UCSD-AML1 (cell line): ENCODE results near the gene IVNS1ABP.
"Not testable (repeated sequence)": the region's sequence is repeated elsewhere in the genome, so short reads cannot be mapped to it uniquely, and the experiment has no call there.

Experiments
- DNase-seq: peaks from one replicate; lab custom pipeline; 2025; ENCODE audit not compliant: unreplicated experiment; lab: John Stamatoyannopoulos, UW

The IVNS1ABP gene

DNA sequence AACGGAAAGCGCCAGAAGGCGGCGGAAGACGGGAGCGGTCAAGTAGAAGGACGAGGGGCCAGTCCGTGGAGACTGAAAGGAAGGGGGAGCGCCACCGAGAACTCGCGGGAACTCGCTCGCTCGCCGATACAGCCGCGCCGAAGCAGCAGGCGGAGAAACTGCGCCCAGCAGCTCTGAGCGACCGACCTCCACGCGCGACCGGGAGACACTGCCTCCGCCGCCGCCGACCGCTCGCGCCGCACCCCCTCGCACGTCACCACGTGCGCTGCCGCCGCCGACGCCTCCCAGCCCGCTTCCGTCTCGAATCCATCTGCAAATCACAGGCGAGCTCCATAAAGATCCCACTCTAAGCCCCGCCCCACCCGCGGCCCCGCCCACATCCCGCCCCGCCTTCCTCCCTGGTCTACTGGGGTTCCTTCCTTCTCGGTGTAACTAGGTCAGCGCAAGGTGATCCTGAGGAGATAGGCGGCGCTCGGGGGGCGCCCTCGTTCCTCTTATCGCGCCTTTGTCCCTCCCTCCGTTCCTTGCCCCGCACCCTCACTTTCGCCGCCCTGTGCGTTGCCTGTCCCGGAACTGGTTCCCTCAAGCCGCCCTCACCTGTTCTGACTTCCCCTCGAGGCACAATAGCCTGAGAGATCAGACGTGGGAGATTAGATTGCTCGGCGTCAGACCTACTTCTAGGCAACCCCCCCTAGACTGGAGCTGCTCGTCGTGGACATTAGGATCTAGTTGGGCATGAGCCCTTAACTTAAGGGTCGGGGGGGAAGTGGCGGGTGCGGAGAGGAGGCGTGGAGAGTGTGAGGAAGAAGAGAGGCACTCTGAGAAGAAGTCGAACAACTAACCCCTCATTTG, at the start of gene IVNS1ABP:
Gene IVNS1ABP, minus strand, starts transcription at position 210 of the 852 bp plus-strand sequence. CDS start 7,750 bp downstream, outside the sequence.
- DNase-seq: peak; percentile 96

DNA sequence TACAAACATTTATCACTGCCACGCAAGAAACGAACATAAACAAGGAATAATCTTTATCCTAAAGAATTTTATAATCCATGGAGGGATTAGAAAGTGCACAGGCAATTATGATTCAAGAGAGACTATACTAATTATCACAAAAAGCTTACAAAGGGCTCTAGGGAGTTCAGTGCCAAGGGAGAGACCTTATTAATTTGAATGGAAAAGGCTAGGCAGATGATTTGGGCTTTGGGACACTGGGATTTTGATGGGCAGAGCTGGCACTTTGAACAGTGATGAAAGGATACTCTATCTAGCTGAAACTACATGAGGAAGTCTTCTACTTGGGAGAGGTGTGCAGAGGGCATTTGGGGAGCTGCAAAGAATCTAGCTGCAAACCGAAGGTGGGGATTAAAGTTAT, 48.9 kb upstream of the IVNS1ABP start:
- DNase-seq: no peak

DNA sequence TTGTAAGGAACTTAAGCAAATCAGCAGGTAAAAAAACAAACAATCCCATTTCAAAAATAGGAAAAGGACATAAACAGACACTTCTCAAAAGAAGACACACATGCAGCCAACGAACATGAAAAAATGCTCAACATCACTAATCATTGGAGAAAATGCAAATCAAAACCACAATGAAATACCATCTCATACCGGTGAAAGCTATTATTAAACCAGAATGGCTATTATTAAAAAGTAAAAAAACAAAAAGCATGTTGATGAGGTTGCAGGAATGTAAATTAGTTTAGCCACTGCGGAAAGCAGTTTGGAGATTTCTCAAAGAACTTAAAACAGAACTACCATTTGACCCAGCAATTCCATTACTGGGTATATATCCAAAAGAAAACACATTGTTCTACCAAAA, 47.5 kb upstream of the IVNS1ABP start:
- not testable (repeated sequence) for DNase-seq

DNA sequence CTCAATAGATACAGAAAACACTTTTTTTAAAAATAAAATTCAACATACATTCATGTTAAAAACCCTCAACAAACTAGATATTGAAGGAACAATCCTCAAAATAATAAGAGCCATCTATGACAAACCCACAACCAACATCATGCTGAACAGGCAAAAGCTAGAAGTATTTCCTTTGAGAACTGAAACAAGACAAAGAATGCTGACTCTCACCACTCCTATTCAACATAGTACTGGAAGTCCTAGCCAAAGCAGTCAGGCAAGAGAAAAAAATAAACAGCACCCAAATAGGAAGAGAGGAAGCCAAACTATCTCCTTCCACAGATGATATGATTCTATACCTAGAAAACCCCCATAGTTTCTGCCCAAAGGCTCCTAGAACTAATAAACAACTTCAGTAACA, 46.2 kb upstream of the IVNS1ABP start:
- no peak for DNase-seq

DNA sequence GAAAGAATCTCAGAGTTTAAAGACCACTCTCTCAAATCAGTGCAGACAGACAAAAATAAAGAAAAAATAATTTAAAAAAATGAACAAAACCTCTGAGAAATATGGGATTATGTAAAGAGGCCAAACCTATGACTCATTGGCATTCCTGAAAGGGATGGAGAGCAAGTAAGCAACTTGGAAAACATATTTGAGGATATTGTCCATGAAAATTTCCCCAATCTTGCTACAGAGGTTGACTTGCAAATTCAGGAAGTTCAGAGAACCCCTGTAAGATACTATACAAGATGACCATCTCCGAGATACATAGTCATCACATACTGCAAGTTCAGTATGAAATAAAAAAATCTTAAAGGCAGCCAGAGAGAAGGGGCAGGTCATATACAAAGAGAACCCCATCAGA, 43.7 kb upstream of the IVNS1ABP start:
- no peak for DNase-seq

DNA sequence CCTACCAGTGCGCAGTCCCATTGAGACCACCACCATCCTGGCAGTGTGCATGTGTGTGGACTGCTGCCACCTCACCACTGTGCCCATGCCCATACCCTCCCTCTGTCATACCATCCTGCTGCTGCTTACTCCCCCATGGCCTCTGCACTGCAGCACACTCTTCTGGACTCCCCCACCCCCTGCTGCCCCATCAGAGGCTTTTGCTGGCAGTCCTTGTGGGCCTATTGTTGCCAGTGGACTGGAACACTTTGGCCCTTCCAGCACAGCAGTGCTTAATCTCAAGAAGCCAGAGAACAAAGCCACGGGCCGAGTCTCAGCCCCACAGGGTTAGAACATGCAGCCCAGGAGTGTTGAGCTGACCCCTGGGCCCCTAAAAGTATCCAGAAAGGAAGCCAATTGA, 41.9 kb upstream of the IVNS1ABP start:
- no peak for DNase-seq

DNA sequence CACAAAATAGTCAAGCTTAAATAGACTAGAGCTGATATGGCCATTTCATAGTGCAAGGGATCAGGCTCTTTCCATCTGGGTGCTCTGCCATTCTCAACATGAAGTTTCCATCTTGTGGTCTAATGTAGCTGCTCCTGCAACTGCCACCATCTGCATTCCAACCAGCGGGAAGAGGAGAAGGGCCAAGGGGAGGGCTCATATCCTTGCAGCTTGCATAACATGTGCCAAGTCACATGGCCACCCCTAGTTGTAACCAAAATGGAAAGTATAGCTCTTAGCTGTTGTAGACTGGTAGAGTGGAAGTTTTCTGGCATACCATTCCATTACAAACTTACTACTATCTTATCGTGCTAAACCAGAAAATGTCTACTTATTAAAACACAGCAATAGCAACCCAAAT, 38.9 kb upstream of the IVNS1ABP start:
- no peak for DNase-seq

DNA sequence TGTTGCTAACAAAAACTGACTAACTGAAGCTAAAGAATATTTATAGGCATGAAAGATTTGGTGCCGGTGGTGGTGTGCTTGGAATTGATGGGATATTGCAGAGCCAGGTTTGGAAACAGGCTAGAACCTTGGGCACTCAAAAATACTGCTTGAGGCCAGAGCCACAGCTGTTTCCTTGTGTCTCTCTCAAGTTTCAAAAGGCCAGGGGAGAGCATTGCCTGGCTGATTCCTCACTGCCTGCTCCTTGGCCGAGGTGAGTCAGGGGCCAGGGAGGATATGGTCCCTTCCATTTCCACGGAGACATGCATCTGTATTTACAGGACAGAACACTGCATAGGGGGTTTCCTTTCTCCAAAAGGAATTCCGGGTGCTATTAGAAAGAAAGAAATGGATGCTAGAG, 36.1 kb upstream of the IVNS1ABP start:
- no peak for DNase-seq

DNA sequence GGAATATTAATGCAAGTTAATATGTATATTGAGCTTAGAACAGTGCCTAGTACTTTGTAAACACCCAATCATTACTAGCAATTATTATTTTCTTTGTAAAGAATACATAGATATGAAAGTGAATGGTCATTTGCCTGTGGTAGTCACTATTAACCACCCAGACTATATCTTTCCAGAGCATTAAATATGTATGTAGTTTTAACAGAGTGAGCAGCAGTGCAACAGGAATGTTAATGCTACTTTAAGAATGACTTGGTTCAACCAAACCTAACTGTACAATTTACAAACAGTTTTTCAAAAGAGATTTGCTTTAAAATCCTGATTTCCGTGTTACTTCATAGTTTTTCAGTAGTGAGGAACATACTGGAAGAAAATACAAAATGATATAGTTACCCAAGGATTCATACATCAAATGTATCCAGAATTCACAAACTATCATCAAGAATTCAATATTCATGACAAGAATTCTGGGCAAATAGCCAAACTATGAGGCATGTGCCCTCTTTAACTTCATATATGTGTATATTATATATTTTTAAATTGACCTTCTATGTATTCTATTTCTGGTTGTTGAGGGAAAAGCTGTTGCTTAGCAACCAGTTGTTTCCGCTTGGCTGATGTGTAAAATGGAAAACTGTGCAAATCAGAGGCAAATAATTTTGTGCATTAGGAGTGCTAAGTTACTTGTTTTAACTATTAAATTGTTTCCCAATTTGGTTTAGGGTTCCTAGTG, 34.9 kb upstream of the IVNS1ABP start:
- DNase-seq: no peak

DNA sequence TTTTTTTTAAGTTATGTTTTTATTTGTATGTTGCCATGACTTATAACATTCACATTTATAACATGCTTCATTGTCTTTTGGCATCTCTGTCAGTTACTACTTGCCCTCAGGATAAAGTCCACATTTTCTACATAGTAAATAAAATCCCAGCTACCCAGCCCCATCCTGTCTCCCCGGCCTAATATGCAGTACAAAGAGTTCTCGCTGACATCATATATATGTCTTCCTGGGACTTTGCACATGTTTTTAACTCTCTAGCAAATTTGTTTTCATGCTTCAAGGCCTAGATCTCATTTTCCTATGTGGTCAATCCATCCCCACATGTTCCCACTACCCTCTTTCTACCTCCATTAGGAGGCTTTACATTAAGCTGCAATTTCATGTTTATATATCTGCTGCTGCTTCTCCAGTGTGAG, 33.0 kb upstream of the IVNS1ABP start:
- no peak for DNase-seq

DNA sequence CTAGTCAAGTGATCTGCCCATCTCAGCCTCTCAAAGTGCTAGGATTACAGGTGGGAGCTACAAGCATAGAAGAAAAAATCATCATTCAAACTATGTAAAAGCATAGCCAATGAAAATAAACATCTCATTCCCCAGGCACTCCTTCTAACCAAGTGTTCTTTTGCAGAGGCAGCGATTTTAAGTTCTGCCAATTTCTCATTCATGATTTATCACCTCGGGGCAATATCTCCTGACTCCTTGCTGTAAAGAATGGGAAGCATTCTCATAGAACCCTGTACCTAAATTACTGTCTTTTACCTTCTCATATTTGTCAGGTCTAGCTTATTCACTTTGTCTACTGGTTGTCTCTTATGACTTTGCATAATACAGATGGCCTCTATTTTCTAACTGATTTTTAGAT, 32.5 kb upstream of the IVNS1ABP start:
- DNase-seq: no peak

DNA sequence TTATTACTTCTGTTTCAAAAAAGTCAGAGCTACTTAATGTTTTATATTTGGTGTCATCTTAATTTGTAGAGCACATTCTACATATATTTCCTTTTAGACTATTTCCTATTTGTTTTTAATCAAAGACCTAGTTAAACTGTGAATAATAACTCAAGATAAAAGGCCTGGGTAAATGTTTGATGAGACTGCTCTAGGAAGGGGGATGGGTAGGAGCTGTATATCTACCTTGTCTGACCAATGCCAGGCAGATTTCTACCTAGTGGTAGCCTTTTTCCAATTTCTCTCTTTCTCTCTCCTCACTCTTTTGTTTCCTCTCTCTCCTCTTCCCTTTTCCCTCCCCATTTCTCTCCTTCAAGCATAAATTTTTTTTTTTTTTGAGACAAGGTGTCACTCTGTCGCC, 31.9 kb upstream of the IVNS1ABP start:
- no peak for DNase-seq

DNA sequence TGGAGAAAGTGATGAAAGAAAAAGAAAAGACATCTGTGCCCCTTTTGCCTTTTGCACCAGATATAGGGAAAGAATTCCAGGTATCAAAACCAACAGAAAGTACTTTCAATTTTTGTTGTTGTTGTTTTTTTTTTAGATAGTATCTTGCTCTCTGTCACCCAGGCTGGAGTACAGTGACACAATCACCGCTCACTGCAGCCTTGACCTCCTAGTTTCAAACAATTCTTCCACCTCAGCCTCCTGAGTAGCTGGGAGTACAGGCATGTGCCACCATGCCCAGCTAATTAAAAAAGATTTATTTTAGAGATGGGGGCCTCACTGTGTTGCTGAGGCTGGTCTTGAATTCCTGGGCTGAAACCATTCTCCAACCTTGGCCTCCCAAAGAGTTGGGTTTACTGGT, 31.3 kb upstream of the IVNS1ABP start:
- no peak for DNase-seq

DNA sequence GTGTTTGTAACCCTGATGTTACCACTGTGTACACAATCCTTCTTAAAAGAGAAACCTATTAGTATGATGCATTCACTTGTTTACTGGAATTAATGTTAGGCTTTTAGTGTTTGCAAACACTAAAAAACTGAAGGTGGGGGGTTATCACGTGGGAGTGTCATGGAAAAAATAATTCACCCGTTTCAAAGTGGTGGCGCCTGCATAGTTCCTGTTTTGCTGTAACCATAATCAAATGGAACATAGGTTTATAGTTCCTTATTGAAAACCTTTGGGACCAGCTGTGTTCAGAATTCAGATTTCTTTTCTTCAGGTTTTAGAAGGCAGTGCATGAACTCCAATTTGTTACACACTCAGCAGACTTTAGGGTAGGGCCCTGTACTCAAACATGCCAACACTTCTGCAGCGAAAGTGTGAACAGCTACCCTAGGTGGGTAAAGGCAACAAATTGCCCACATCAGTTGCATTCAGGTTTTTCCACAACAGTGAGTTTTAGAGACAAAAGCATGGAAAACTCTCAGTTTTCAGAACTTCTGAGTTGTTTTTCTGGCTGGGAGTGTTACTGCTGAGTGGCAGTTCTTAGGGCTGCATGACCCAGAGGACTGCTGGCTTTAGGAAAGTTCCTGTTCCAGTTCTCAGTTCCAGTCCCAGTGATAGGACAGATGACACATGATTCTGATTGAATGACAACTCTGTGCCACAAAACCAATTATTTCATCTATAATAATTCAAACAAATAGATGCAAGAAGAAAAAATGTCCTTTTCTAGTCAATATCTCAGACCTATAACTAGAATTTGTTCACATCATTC, 29.1 kb upstream of the IVNS1ABP start:
- DNase-seq: no peak

DNA sequence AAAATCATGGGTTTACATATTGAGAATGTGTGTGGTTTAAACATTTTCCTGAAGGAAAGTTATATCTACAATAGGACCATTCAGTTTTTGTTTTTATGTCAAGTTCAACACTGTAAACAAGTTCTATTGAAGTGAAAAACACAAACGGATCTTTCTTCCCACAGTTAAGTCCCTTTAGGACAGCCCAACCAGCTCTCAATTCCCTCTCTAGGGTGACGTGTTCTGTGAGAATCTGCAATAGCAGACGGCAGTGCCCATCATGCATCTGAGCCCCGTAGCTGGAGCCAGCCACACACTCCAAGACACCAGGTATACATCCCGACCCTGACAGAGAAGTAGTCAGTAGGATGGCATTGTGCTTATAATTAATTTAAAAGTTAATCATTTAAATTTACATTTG, 26.3 kb upstream of the IVNS1ABP start:
- DNase-seq: no peak

DNA sequence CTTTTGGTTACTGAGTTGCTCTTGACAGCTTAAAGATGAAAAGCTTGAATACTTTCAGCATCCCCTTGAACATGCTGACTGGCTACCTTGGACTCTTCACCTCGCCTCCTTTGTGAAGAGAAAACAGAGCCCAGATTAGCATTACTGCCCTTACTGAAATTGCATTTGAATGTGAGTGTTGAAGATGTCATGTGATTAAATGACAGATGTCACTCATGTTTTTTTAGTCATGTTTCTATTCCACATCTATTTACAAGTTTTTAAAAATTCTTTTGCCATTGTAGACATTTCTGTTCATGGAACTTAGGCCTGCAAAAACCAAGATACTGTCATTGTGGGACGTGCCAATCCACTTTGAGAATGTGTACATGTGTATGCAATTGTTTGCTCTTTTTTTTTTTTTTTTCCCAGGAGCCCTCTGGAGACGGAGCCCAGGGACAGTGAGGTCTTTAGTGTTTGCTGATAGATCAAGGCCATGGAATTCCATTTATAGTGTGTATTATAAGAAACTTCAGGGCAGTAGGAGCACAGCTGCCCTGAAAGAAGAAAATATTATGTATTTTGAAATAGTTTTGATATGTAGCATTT, 25.7 kb upstream of the IVNS1ABP start:
- no peak for DNase-seq

DNA sequence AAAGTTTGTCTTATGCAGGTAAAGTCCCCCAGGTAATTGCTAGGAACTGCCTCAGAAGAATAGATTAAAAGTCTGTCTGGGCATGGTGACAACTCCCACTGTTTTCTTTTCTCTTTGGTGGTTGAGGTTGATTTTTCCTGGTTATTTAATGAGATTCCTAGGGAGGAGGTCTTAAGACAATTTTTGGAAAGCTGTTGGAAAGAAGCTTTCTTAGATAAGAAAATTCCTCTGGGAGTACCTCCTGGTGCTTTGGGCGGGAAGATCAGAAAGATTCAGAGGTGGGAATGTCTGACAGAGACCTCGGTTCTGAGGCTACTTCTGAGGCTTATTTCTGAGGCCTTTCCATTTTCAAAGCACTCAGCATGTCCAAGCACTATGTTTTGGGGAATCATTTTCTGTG, 25.0 kb upstream of the IVNS1ABP start:
- DNase-seq: no peak

DNA sequence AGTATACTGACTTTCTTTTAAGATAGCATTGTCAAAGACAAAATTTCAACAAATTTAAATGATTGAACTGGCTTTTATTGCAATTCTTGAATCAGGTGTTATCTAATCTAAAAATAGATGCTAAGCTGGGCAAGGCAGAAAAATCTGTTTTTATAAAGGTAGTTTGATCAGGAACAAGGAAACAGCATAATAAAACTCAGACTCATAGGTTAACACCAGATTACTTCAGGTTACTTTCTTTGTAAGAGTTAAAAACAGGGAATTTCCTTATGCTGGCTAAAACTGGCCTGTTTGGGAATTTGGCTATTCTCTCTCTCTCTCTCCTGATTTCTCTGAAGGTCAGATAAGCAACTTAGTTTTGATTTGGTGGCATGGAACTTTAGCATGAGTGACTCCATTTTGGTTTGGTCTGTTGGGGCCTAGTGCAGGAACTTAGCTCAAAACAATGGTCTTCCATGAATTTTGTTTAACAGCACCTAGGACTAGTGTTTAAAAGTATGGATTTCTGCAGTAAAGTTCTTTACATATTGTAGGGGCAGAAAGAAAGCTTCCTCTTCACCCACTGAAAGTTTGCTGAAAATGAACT, 24.2 kb upstream of the IVNS1ABP start:
- no peak for DNase-seq

DNA sequence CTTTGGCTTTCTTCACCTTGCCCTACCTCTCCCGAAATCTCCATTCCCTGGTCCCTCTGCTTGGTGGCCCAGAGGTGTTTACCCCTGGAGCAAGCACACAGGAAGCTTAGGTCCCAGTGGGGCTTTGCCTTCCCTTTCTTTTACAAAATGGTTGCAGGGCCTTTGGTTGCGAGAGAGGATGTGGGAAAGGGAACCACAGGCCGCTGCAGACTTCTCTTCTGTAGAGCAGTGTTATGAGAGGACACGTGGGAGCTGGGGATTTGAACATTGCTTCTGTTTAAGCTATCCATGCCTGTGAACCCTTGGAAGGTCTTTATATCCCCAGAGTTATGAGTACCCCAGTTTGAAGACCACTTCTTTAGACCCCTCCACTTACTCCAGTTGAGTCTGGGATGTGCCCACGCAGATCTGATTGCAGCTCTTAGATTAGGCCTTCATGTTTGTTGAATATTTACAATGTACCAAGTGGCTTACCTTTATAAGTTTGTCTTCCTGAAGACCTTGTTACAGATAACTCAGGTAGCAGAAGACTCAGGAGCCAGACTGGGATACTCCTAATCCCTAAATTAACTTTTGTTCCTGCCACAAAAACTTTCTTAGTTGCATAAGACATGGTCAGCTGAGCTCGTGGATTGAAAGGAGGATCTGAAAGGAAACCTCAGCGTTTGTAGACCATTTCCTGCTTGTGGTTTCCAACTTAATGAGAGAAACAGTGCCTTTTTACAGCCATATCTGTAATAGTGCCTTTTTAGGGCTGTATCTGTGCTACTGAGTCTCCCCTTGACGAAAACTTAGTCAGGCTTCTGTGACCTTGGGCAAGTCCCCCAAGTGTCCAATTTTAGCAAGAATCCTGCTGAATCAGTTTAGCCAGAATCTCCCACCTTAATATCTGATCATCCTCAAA, 21.9 kb upstream of the IVNS1ABP start:
- DNase-seq: peak; percentile 68

DNA sequence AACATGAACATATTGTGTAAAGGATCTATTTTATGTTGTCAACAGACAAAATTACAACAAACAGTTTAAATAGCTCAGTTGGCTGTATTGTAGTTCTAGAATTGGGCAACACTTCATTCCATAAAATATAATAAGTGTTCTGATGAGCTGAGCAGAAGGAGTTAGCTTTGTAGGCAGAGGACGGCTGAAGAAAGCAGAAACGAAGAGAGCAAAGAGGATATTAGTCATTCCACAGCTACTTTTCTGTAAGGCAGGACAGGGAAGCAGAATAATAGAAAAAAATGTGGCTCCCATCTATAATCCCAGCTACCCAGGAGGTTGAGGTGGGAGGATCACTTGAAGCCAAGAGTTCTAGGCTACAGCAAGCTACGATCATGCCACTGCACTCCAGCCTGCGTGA, 20.2 kb upstream of the IVNS1ABP start:
- no peak for DNase-seq
